Activated gamma-delta T cell treated with Interleukin-2 at 50 U/mL for 16 hours (primary cell): ENCODE measurements around the gene KLHL3.
"Not testable (repeated sequence)": the region's sequence is repeated elsewhere in the genome, so short reads cannot be mapped to it uniquely, and the experiment has no call there.

Experiments used
- DNase-seq: peaks from one replicate; pipeline ENCODE4 v3.0.0-alpha.2; 2020

Gene KLHL3

GRCh38 chr5:137666461-137666850, 69.4 kb downstream of the KLHL3 start:
- DNase-seq = no peak

- DNase-seq = peak; percentile 41
Measured at GRCh38 chr5:137665678-137666460, 70.0 kb downstream of the KLHL3 start.

GRCh38 chr5:137660349-137660817, 75.5 kb downstream of the KLHL3 start:
- DNase-seq = peak; percentile 72

GRCh38 chr5:137659209-137659608, 76.7 kb downstream of the KLHL3 start:
- no peak for DNase-seq

- no peak for DNase-seq
Measured at GRCh38 chr5:137658324-137658723, 77.6 kb downstream of the KLHL3 start.

- DNase-seq = no peak
Measured at GRCh38 chr5:137657073-137657472, 78.8 kb downstream of the KLHL3 start.

GRCh38 chr5:137656558-137656957, 79.3 kb downstream of the KLHL3 start:
- no peak for DNase-seq

- DNase-seq = no peak
Measured at GRCh38 chr5:137651022-137651421, 84.9 kb downstream of the KLHL3 start.

GRCh38 chr5:137649228-137649935, 86.5 kb downstream of the KLHL3 start:
- DNase-seq = no peak

- DNase-seq = no peak
Measured at GRCh38 chr5:137648361-137648760, 87.5 kb downstream of the KLHL3 start.

- DNase-seq = no peak
Measured at GRCh38 chr5:137647401-137647800, 88.5 kb downstream of the KLHL3 start.

GRCh38 chr5:137646761-137647160, 89.1 kb downstream of the KLHL3 start:
- DNase-seq = no peak

GRCh38 chr5:137643081-137643480, 92.8 kb downstream of the KLHL3 start:
- not testable (repeated sequence) for DNase-seq

GRCh38 chr5:137642091-137642490, 93.8 kb downstream of the KLHL3 start:
- no peak for DNase-seq

- no peak for DNase-seq
Measured at GRCh38 chr5:137641148-137641547, 94.7 kb downstream of the KLHL3 start.

- no peak for DNase-seq
Measured at GRCh38 chr5:137639645-137640044, 96.2 kb downstream of the KLHL3 start.

GRCh38 chr5:137638841-137639240, 97.0 kb downstream of the KLHL3 start:
- no peak for DNase-seq

- no peak for DNase-seq
Measured at GRCh38 chr5:137636830-137637714, 98.8 kb downstream of the KLHL3 start.

GRCh38 chr5:137636099-137636498, 99.8 kb downstream of the KLHL3 start:
- no peak for DNase-seq

GRCh38 chr5:137635521-137635921, 100.4 kb downstream of the KLHL3 start:
- DNase-seq = no peak

- DNase-seq = no peak
Measured at GRCh38 chr5:137633896-137634295, 102.0 kb downstream of the KLHL3 start.

GRCh38 chr5:137632716-137633115, 103.2 kb downstream of the KLHL3 start:
- DNase-seq = no peak

GRCh38 chr5:137631453-137631852, 104.4 kb downstream of the KLHL3 start:
- DNase-seq = no peak
